ENCODE measurements around the gene CLPX. TPM values are rescaled to one million over a fixed set of nuclear protein-coding genes. Genes with fewer than 3 reads are reported as not detected.

Gene CLPX
- total RNA-seq = 19.1 and 19.2 TPM in 2 replicates

DNA sequence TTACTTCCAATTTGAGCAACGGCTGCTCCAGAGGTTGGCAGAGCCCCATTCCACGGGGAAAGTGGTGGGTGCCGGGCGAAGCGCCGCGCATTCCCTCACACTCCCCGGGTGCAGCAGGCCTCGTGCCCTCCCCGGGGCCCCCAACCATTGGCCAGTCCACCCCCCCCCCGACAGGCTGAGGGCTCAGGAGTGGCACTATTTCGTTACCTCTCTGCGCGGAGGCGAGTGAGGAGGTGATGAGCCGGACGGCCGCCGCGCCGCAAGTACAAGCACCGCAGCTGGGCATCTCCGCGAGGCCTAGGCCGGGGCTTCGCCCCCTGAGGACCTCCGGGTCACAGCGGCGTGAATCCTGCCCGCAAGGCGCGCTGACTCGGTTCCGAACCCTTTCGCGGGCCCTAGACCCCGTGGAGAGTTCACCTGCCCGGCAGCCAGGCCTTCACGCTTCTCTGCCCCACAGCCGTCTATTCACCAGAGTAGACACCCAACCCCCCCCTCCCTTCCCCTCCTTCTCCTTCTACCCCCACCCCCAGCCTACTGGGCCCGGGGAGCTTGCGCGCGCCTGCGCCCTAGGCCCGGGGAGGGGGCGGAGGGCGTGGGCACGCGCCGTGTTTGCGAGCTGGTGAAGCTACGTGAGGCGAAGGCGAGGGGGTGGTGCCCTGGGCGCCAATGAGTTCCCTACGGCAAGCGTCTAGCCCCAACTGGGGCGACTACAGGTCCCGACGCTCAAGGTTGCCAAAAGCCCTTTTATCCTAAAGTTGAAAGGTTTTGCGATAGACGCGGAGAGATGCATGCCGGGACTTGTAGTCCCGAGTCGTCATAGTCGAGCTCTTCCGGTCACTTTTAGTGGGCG is at the start of gene CLPX:
TSS of gene CLPX (minus strand) at position 475 of the 850 bp plus-strand sequence. CDS start at position 286, 189 bp downstream.

DNA sequence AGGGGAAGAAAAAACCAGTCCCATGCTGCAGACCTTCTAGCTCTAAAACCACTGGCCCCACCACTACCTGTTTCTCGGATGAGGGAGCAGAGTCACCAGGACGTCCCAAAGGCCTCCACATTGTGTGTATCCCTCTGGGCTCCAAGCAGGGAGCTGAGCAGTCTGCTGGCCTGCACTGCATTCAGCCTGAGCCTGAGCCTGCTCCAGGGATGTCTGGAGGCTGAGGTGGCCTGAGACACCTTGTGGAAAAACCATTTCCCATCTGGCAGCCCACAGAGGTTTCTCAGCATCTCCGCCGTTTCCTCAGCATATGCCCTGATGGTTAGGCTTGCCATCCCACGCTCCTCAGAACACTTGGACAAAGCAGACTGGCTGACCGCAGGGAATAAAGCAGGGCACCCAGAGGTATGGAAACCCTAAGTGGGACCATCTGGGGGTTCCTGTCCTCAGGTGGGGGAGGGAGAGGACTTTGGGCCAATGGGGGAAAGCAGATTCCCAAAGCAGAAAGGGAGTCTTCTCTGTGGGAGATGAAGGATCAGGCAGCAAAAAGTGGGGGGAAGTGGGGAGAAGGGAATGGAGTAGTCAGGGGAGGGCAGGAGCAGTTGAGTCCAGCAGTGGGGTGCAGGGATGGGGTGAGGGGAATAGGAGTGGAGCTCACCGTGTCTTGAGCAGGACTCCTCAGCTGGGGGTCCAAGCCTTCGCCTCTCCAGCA is 25.8 kb upstream of the CLPX start, which contains the start of gene CILP:
TSS of gene CILP (minus strand) at position 704 of the 712 bp plus-strand sequence. CDS start 1,718 bp downstream, outside the sequence.

DNA sequence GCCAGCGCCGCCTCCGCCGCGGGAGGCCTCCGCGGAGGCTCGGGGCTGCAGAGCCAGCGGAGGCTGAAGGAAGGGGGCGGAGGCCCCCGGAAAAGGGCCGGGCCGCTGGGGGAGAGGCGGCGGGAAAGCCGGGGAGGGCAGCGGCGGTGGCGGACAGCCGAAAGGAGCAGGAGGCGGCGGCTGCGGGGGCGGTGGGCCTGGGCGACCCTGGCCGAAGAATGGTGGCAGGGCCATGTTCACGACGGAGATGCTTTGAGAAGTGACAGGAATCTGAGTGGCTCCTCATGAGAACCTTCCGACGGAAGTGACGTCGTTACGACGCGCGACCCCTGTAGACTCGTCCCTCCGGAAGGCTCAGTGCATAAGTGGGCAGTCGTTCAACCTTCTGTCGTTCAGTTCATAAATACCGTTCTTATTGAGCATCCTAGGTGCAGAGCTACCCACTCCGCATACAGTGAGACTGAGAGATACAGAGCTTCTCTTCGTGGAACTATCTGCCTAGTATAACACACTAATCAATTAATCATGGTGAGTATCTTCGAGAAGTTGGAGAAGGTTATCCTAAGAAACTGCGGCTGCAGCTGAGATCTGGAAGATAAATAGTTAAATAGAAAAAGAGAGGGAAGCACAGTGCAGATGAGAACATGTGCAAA is 51.5 kb downstream of the CLPX start, which contains the start of gene PDCD7:
TSS of gene PDCD7 (minus strand) at position 261 of the 653 bp plus-strand sequence. CDS start at position 234, 27 bp downstream.

DNA sequence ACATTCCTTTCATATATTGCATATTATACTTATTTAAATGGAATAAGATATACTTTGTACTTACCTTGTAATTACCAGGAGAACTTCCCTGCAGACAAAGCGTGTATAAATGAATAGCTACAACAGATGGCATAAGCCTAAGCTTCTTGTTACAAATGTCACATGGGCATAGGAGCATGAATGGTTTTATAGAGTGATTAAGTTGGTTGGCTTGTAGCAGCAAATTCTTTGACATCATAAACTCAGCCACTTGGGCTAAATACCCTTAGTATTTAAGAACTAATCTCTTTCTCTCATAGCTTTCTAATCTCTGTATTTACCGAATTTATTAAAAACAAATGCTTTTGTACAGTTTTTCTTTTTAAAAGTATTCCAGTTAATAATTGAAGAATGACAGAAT is 70.1 kb downstream of the CLPX start, which contains the start of gene UBAP1L:
TSS of gene UBAP1L (minus strand) at position 115 of the 400 bp plus-strand sequence. CDS start 8,985 bp downstream, outside the sequence.

Other genes starting within 250 kb of the CLPX start
- 70.1 and 74.1 TPM in 2 replicates for gene SPG21, start 195.4 kb downstream of the CLPX start, total RNA-seq
- gene MTFMT, start 155.7 kb downstream of the CLPX start, total RNA-seq = 25.4 and 32.6 TPM in 2 replicates
- not detected in 2 replicates for gene SLC51B, start 140.0 kb downstream of the CLPX start, total RNA-seq
- gene RASL12, start 117.4 kb downstream of the CLPX start, total RNA-seq = 1.1 TPM in 1 of 2 replicates, not detected in the other
- not detected in 2 replicates for gene KBTBD13, start 108.6 kb downstream of the CLPX start, total RNA-seq
- gene UBAP1L, start 70.1 kb downstream of the CLPX start, total RNA-seq = 0.38 and 0.47 TPM in 2 replicates
- gene PDCD7, start 51.5 kb downstream of the CLPX start, total RNA-seq = 16.2 and 23.4 TPM in 2 replicates
- not detected in 2 replicates for gene CILP, start 26.1 kb upstream of the CLPX start, total RNA-seq
- gene PARP16, start 101.5 kb upstream of the CLPX start, total RNA-seq = 4.0 and 6.9 TPM in 2 replicates
- gene RNU5A-1, start 110.7 kb upstream of the CLPX start, total RNA-seq = not detected in 2 replicates
- gene RNU5B-1, start 119.3 kb upstream of the CLPX start, total RNA-seq = not detected in 2 replicates
- gene IGDCC3, start 192.7 kb upstream of the CLPX start, total RNA-seq = not detected in 2 replicates
- gene IGDCC4, start 237.6 kb upstream of the CLPX start, total RNA-seq = 0.16 and 0.19 TPM in 2 replicates